GM21528 (cell line): ENCODE results near the gene HSD17B14.
"Not testable (repeated sequence)": the region's sequence is repeated elsewhere in the genome, so short reads cannot be mapped to it uniquely, and the experiment has no call there.

Source experiments
- ATAC-seq: cut with Tn5 transposase; IDR thresholded peaks from one replicate; pipeline ENCODE4 v1.9.1; 2021; ENCODE audit warnings: mild to moderate bottlenecking, moderate library complexity; ENCODE audit not compliant: unreplicated experiment, low FRiP score

The HSD17B14 gene

GRCh38 chr19:48867746-48868113 lies 31.4 kb upstream of the HSD17B14 start:
- no peak for ATAC-seq

GRCh38 chr19:48867123-48867745 lies 30.9 kb upstream of the HSD17B14 start:
- no peak for ATAC-seq

- ATAC-seq = no peak
These were observed 30.4 kb upstream of the HSD17B14 start for GRCh38 chr19:48866692-48867091.

DNA sequence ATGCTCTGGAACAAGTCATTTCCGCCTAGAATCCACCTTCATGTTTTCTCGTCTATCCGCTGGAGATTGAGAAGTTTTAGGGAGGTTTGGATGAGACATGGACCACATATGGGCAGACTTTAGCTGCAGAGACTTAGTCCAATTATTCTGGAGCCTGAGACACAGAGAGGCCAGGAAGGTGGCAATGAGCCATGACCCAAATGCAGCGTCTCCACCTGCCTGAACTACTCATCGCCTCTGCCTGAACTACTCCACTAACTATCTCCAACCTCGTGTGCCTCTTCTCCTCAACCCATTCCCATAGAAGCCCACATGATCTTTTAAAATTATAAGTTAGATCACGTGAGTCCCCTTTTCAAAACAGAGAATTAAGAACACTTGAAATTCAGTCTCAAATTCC lies 26.5 kb upstream of the HSD17B14 start:
- ATAC-seq = no peak

DNA sequence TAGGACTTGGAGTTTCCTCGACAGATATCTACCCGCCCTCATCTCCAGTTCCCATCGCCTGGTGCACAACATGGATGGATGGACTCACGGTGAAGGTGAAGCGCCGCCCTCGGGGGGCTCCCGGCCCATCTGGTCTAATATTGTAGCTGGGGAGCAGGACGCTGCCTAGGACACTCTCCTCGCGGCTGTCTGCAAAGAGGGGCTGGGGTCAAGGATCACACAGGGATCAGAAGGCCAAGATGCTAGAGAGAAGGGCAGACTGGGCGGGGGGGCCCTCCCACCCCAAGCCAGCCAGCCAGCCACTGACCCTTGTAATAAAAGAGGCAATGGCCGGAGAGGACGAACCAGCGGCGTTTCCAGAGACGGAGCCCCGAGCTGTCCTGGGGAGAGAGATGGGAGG lies 25.0 kb upstream of the HSD17B14 start:
- no peak for ATAC-seq

DNA sequence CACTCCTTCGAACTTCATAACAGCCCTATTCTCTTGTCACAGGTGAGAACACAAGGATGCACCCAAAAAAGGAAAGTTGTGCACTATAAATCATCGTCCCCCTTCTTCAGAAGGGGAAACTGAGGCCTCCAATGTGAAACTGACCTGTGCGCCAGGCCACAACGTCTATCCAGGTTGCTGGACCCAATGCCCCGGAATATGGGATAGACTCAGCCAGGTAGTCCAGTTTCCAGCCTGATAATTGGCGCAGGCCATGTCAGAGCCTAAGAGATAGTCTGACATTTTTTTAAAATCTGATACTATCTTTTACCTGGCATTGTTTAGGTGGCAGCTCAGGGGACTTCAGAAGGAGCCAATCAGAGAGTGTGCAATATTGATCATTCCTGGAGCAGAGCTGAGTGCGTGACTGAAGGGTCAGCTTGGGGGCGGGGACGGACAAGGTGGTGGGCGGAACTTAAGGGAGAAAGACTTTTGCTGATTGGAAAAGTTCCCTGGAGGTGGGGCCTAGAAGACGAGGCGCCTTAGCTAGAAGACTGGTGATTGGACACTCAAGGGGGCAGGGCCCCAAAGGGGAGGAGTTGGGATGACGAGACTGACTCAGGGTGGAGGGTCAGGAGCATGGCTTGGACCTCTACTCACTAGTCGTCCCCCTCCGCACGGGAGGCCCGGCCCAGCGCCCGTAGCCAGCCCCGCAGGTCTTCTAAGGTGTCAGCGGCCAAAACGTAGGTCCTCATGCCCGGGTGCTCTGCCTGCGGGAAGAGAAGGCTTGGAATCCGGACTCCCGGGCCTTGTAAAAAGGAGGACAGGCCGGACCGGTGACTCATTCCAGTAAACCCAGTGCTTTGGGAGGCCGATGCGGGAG lies 23.7 kb upstream of the HSD17B14 start:
- no peak for ATAC-seq

GRCh38 chr19:48858984-48859710 lies 22.9 kb upstream of the HSD17B14 start:
- ATAC-seq = peak; percentile 54

- ATAC-seq = no peak
These were observed 20.6 kb upstream of the HSD17B14 start for GRCh38 chr19:48856921-48857320.

DNA sequence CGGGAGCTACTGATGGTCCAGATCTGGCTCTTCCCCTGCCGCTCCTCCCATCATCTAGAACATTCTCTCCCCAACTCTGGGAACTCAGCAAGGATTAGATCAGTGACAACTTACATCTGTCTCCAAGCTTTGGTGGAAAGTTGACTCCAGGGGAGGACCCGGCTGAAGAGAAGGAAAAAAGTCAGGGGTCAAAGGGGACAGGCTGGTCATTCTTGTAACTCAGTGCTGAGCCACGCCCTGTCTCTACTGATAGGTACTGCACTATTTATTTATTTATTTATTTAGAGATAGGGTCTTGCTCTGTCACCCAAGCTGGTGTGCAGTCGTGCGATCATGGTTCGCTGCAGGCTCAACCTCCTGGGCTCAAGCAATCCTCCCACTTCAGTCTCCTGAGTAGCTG lies 17.8 kb upstream of the HSD17B14 start:
- no peak for ATAC-seq

DNA sequence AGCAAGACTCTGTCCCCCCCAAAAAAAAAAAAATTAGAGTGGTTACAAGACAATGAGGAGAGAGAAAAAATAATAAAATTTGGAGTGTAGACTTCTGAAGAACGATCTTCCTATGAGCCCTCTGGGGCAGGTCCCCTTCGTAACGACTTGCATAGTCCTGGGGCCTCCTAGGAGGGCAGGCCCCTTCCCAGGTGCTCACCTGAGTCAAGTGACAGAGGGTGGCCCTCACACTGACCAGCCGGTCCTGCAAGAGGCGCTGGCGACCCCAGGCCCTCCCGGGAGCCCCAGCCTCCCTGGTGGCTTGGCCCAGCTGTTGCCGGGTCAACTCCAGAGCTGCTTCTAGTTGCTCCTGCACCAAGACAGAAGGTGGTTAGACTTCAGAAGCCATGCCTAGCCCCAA lies 17.2 kb upstream of the HSD17B14 start:
- no peak for ATAC-seq

DNA sequence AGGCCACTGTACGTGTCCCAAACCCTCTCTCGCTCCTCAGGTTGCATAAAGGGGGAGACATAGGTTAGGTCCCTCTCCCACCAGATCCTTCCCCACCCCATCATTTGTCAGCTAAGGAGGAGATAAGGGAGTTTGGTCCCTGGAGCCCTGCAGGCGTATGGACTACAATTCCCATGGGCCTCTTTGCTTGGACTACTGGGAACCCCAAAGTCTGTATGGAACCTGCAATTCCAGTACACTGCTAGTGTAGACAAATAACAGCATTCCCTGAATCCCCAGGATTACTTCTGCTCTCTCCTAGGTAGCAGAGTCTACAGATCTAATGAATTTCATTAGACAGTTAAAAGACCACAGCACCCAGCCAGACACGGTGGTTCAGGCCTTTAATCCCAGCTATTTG lies 16.0 kb upstream of the HSD17B14 start:
- ATAC-seq = no peak

GRCh38 chr19:48846659-48847058 lies 10.4 kb upstream of the HSD17B14 start:
- ATAC-seq = not testable (repeated sequence)

DNA sequence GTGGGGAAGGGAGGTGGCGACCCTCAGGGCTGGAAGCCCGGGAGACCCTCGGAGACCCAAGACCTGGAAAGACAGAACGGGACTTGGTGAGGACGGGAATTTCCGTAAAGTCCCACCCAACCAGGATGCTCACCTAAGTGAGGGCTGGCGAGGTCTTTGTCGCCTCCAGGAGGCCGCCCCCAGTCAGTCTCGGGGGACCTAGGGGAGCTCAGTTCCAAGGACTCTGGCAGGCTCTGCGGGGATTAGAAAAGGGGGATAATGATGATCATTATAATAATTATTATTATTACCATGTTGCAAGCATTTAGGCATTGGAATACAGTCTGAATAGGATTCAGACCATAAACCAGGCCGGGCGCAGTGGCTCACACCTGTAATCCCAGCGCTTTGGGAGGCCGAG lies 9.1 kb upstream of the HSD17B14 start:
- ATAC-seq = no peak

DNA sequence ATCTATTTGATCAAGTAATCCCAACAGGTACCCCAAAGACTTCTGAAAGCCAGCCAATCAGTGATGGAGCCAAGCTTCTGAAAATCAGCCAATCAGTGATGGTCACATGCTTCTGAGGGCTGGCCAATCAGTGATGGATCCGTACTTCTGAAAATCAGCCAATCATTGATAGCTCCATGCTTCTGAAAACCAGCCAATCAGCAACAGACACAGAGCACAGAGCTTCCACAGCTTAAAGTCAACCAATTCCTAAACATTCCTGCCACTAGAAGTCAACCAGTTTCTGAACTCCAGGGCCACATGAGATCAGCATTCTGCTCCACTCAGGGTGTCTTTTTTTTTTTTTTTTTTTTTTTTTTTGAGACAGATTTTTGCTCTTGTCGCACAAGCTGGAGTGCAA lies 8.2 kb upstream of the HSD17B14 start:
- ATAC-seq = no peak

DNA sequence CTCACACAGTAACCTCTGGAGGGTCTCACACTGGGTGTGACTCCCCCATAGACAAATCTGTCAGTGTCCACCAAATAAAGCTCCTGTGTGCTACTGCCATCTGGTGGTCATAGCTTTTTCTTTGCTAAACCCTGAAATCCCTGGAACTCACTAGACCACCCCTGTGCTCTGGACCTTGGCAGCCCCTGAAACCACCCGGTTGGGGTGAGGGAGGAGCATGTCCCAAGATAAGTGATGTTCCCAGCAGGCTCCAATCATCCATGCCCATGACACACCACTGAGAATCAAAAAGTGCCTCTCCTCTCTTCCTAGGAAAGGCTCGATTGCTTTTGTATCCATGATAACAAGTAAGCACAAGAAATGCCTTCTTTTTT lies 6.5 kb upstream of the HSD17B14 start:
- ATAC-seq = no peak

DNA sequence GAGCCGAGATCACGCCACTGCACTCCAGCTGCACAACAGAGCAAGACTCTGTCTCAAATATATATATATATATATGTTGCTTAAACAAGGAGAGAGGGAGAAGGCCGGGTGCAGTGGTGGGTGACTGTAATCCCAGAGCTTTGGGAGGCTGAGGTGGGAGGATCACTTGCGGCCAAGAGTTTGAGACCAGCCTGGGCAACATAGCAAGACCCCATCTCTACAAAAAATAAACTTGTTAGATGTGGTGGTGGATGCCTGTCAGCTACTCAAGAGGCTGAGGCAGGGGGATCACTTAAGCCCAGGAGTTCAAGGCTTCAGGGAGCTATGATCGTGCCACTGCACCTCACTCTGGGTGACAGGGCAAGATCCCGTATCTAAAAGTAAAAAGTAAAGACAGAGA lies 5.3 kb upstream of the HSD17B14 start:
- ATAC-seq = no peak

- ATAC-seq = no peak
These were observed 4.8 kb upstream of the HSD17B14 start for GRCh38 chr19:48841047-48841446.

DNA sequence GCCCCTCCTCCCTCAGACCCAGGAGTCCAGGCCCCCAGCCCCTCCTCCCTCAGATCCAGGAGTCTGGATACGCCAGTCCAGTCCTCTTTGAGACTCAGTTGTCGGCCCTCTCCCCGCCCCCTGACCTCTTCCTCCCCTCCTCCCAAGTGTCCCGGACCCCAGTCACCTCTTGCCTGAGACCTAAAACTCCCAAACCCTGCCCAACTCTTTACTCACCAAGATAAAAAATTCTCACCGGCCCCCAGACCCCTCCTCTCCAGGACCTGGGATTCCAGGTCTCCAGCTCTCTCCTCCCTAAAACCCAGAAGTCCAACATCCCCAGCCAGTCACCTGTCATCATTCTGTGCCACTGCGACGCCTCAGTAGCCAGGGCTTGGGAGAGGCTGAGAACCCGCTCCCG lies 1.4 kb upstream of the HSD17B14 start:
- ATAC-seq = no peak

DNA sequence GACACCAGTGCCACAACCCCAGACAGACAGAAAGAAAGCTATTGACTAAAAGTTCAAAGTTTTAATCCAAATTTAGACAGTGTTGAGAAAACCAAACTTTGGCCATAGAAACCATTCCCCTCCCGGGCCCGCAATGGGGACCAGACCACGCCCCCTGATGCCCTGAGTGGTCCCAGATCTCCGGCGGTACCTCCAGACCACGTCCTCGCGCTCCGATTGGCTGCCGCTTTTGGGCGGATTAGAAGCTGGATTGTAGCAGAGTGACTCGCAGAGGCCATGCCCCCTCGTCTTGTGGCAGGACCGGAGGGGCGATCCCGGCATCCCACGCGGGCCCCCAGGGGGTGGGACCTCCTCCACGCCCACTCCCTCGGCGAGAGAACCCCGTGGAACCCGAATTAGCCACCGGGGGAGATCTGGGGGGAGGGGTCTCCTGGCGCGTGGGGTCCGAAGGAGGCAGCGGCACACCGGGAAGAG lies 797 bp upstream of the HSD17B14 start:
- ATAC-seq = no peak

DNA sequence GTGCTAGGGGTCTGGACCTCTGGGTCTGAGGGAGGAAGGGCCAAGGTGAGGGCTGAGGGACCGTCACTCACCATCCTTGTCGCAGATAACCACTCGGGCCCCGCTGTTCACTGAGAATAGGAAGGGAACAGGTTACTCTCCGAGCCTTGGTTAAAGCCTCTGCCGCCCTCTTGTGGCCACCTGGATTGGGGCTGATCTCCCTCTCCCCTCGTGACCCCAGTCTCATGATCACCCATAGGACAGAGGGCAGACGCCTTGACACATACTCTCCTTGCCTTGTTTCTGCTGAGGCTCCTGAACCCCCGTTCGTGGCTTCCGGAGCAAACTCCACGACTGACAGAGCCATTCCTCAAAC lies 580 bp downstream of the HSD17B14 start:
- ATAC-seq = peak; percentile 55

DNA sequence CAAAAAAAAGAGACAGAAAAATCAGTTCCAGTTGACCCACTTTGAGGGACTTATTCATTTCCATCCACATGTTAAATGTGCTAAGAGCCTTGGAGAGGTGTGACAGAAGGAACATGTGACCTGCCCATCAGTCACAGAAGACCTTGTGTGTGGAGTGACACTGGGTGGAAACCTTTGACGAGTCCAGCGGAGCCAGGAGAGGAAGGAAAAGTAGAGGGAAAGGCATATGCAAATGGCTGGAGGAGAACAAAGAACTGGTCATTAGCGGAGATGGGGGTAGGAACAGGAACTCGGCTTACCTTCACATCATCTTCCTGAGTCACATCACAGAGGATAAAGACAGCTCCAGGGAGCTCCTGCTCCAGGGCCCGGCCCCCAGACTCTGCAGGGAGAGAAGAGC lies 2.3 kb downstream of the HSD17B14 start:
- ATAC-seq = no peak

DNA sequence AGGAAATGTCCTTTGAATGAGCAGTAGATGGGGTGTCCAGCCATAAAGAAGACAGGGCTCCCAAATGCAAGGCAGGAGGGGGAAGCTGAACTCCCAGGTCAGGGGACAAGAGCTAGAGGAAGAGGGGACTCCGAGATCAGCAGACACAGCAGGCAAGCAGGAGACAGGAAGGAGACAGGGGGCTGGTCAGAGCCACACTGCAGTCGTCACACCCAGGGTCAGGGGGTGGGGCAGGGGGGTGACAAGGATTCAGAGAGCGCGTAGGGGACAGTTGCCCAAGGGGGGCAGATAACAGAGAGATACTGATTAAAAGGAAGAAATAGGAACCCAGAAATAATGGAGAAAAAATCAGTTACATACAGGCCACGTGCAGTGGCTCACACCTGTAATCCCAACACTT lies 3.2 kb downstream of the HSD17B14 start:
- ATAC-seq = no peak
